Measurements from ENCODE around the gene ZNF76.

The ZNF76 gene

GRCh38 chr6:35243386-35243958, 16.1 kb upstream of the ZNF76 start:
- TF ChIP-seq CTCF (IDR thresholded peaks at IDR 0.05; ENCODE audit: insufficient read depth, low read length, poor library complexity, severe bottlenecking): no peak
- no peak for TF ChIP-seq EZH2phosphoT487 (conservative IDR thresholded peaks at IDR 0.05; ENCODE audit: low read length)
- Histone ChIP-seq H3K9ac (ENCODE audit: low read length) (no peak overlapping the region), H3K4me2 (ENCODE audit: low read depth, low read length, poor library complexity, severe bottlenecking) (no peak overlapping the region), H3K27ac (ENCODE audit: low read depth, low read length) (no peak overlapping the region), H4K20me1 (ENCODE audit: low read depth, low read length) (no peaks in the 10 kb centered on the region), H3K36me3 (ENCODE audit: low read length) (no peaks in the 10 kb centered on the region), H3F3A (ENCODE audit: insufficient read depth) (no peaks in the 10 kb centered on the region), H3K9me2 (replicated peaks; ENCODE audit: insufficient read depth, low read length) (no peaks in the 10 kb centered on the region), H3K79me2 (ENCODE audit: insufficient read depth, low read length) (no peaks in the 10 kb centered on the region), H2AFZ (ENCODE audit: low read depth, low read length, severe bottlenecking) (no peak overlapping the region), H3K4me3 (ENCODE audit: insufficient read depth, low read length, poor library complexity, severe bottlenecking) (no peak overlapping the region), H3K9me3 (ENCODE audit: insufficient read depth, low read length) (no peaks in the 10 kb centered on the region), H3K27me3 (ENCODE audit: low read length) (no peaks in the 10 kb centered on the region)

- H2AFZ ChIP-seq (ENCODE audit: low read depth, low read length, severe bottlenecking): no peak overlapping the region
- no peak for TF ChIP-seq EZH2phosphoT487 (conservative IDR thresholded peaks at IDR 0.05; ENCODE audit: low read length)
- no peak for TF ChIP-seq CTCF (IDR thresholded peaks at IDR 0.05; ENCODE audit: insufficient read depth, low read length, poor library complexity, severe bottlenecking)
These were observed 15.0 kb upstream of the ZNF76 start for GRCh38 chr6:35244551-35244950.

DNA sequence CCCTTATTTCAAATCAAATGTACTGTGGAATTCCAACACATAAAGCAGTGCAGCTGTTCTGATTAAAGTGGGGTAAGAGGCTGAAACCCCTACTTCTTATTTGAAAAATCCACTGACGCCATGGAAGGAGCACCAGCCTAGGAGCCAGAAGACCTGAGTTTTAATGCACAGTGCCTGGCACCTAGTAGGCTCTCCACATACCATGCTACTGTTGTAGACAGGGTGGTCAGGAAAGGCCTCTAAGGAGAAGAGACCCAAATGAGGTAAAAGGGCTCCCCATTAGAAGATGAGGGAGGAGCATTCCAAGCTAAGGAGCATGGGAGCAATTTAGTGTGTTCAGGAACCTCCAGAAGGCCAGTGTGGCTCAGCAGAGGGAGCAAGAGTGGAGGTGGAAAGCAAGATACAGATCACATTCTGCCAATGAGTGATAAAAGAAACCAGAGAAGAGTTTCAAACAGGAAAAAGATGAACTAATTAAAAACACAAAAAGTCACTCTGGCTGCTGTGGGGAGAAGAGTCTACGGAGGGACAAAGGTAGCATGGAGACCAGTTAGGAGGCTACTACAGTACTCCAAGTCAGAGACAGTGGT, 11.8 kb upstream of the ZNF76 start:
- Histone ChIP-seq H3K4me2 (ENCODE audit: low read depth, low read length, poor library complexity, severe bottlenecking) (no peak overlapping the region), H4K20me1 (ENCODE audit: low read depth, low read length) (no peaks in the 10 kb centered on the region), H3F3A (ENCODE audit: insufficient read depth) (no peaks in the 10 kb centered on the region), H3K4me3 (ENCODE audit: insufficient read depth, low read length, poor library complexity, severe bottlenecking) (no peak overlapping the region), H3K79me2 (ENCODE audit: insufficient read depth, low read length) (no peaks in the 10 kb centered on the region), H3K27ac (ENCODE audit: low read depth, low read length) (no peak overlapping the region), H2AFZ (ENCODE audit: low read depth, low read length, severe bottlenecking) (no peak overlapping the region), H3K9ac (ENCODE audit: low read length) (no peak overlapping the region), H3K9me3 (ENCODE audit: insufficient read depth, low read length) (no peaks in the 10 kb centered on the region), H3K27me3 (ENCODE audit: low read length) (no peaks in the 10 kb centered on the region), H3K9me2 (replicated peaks; ENCODE audit: insufficient read depth, low read length) (no peaks in the 10 kb centered on the region), H3K36me3 (ENCODE audit: low read length) (no peaks in the 10 kb centered on the region)
- no peak for TF ChIP-seq CTCF (IDR thresholded peaks at IDR 0.05; ENCODE audit: insufficient read depth, low read length, poor library complexity, severe bottlenecking)
- TF ChIP-seq EZH2phosphoT487 (conservative IDR thresholded peaks at IDR 0.05; ENCODE audit: low read length): no peak

More at GRCh38 chr6:35244551-35244950, 15.0 kb upstream of the ZNF76 start:
- H3K9ac ChIP-seq (ENCODE audit: low read length): no peak overlapping the region
- H3K4me2 ChIP-seq (ENCODE audit: low read depth, low read length, poor library complexity, severe bottlenecking): no peak overlapping the region
- no peaks in the 10 kb centered on the region for H4K20me1 ChIP-seq (ENCODE audit: low read depth, low read length)
- H3K27me3 ChIP-seq (ENCODE audit: low read length): no peaks in the 10 kb centered on the region
- no peak overlapping the region for H3K4me3 ChIP-seq (ENCODE audit: insufficient read depth, low read length, poor library complexity, severe bottlenecking)
- H3K79me2 ChIP-seq (ENCODE audit: insufficient read depth, low read length): no peaks in the 10 kb centered on the region
- no peaks in the 10 kb centered on the region for H3F3A ChIP-seq (ENCODE audit: insufficient read depth)
- H3K9me2 ChIP-seq (replicated peaks; ENCODE audit: insufficient read depth, low read length): no peaks in the 10 kb centered on the region
- no peaks in the 10 kb centered on the region for H3K36me3 ChIP-seq (ENCODE audit: low read length)
- no peaks in the 10 kb centered on the region for H3K9me3 ChIP-seq (ENCODE audit: insufficient read depth, low read length)
- no peak overlapping the region for H3K27ac ChIP-seq (ENCODE audit: low read depth, low read length)
